ENCODE data around the gene LTBP1. TPM values are rescaled to one million over a fixed set of nuclear protein-coding genes. Genes with fewer than 3 reads are reported as not detected.

Gene LTBP1
- total and polyA plus RNA-seq, 8 donors: 11.0 to 134 (median 25.6) TPM

GRCh38 chr2:33301355-33301754 is 354.6 kb downstream of the LTBP1 start:
- DNase-seq: no peak
- intact Hi-C loops (cut with DNase I; ENCODE audit: low total_unique reads): no loop called here
- H3K9me3 ChIP-seq: no peaks in the 10 kb centered on the region
- H3K27me3 ChIP-seq: no peaks in the 10 kb centered on the region
- no peak overlapping the region for H3K27ac ChIP-seq
- H3K4me3 ChIP-seq: no peak overlapping the region
- TF ChIP-seq POLR2AphosphoS5 (IDR thresholded peaks at IDR 0.05): no peak
- TF ChIP-seq POLR2A (IDR thresholded peaks at IDR 0.05): no peak
- TF ChIP-seq EP300 (IDR thresholded peaks at IDR 0.05): no peak
- no peak for TF ChIP-seq CTCF (IDR thresholded peaks at IDR 0.05)
- WGBS, 5 donors: 86 to 96% (median 94%) methylated on average over 3 of the region's 3 CpGs
- peaks cover 0 to 14% (median 6%) of the 10 kb centered on the region in 4 donors for H3K36me3 ChIP-seq
- H3K4me1 ChIP-seq: peaks cover 0 to 43% (median 16%) of the 10 kb centered on the region in 4 donors

- H3K27ac ChIP-seq: no peak overlapping the region
- intact Hi-C loops (cut with DNase I; ENCODE audit: low total_unique reads): no loop called here
- DNase-seq: no peak
- peaks cover 0 to 38% (median 13%) of the 10 kb centered on the region in 4 donors for H3K4me1 ChIP-seq
- no peaks in the 10 kb centered on the region for H3K27me3 ChIP-seq
- no peak overlapping the region for H3K4me3 ChIP-seq
- no peaks in the 10 kb centered on the region for H3K9me3 ChIP-seq
- WGBS, 5 donors: 49 to 73% (median 68%) methylated on average over 2 of the region's 2 CpGs
- H3K36me3 ChIP-seq: peaks cover 0 to 14% (median 6%) of the 10 kb centered on the region in 4 donors
- no peak for TF ChIP-seq EP300 (IDR thresholded peaks at IDR 0.05)
- TF ChIP-seq POLR2A (IDR thresholded peaks at IDR 0.05): no peak
- no peak for TF ChIP-seq POLR2AphosphoS5 (IDR thresholded peaks at IDR 0.05)
- TF ChIP-seq CTCF (IDR thresholded peaks at IDR 0.05): no peak
These were observed 355.6 kb downstream of the LTBP1 start for GRCh38 chr2:33302348-33302747.

- H3K27ac ChIP-seq: peak overlapping the region in 2 of 5 donors; percentile 19 to 53
- H3K27me3 ChIP-seq: no peaks in the 10 kb centered on the region
- 52 to 67% (median 58%) methylated on average over 10 of the region's 10 CpGs for WGBS, 5 donors
- H3K9me3 ChIP-seq: no peaks in the 10 kb centered on the region
- H3K36me3 ChIP-seq: peaks cover 0 to 14% (median 6%) of the 10 kb centered on the region in 4 donors
- TF ChIP-seq CTCF (IDR thresholded peaks at IDR 0.05) (no peak), EP300 (IDR thresholded peaks at IDR 0.05) (no peak), POLR2A (IDR thresholded peaks at IDR 0.05) (no peak), POLR2AphosphoS5 (IDR thresholded peaks at IDR 0.05) (no peak)
- no peak for DNase-seq
- peaks cover 0 to 26% (median 11%) of the 10 kb centered on the region in 4 donors for H3K4me1 ChIP-seq
- intact Hi-C loops (cut with DNase I; ENCODE audit: low total_unique reads): no loop called here
- no peak overlapping the region for H3K4me3 ChIP-seq
These were observed 357.5 kb downstream of the LTBP1 start for GRCh38 chr2:33304032-33304864.

GRCh38 chr2:33307659-33308270 is 361.0 kb downstream of the LTBP1 start:
- Histone ChIP-seq H3K4me3 (no peak overlapping the region), H3K27me3 (no peaks in the 10 kb centered on the region), H3K27ac (no peak overlapping the region), H3K4me1 (peaks cover 0 to 19% (median 11%) of the 10 kb centered on the region in 4 donors), H3K36me3 (no peaks in the 10 kb centered on the region), H3K9me3 (no peaks in the 10 kb centered on the region)
- intact Hi-C loops (cut with DNase I; ENCODE audit: low total_unique reads): no loop called here
- TF ChIP-seq EP300 (IDR thresholded peaks at IDR 0.05): no peak
- WGBS, 5 donors: 75 to 81% (median 78%) methylated on average over 9 of the region's 9 CpGs
- DNase-seq: peak in 1 of 2 donors; percentile 27
